CD4-positive, alpha-beta T cell (primary cell): ENCODE measurements around the gene RBCK1. TPM values are rescaled to one million over a fixed set of nuclear protein-coding genes. Genes with fewer than 3 reads are reported as not detected.

Experiments
- ATAC-seq: fragments of 200-7000 bp; cut with Tn5 transposase; one replicate; pipeline ENCODE4 v1.10.0; 2022; ENCODE audit warnings: mild to moderate bottlenecking; ENCODE audit not compliant: poor library complexity
- CTCF ChIA-PET: fragments of 350-600 bp; sonication (Branson Sonifier 250); formaldehyde crosslinking; loops from one replicate; lab custom pipeline; 2021; ENCODE audit warnings: antibody characterized with exemption, inconsistent platforms; lab: Charles Lee
- POLR2A ChIA-PET: fragments of 350-600 bp; sonication (Branson Sonifier 250); formaldehyde crosslinking; loops from one replicate; lab custom pipeline; 2021; ENCODE audit warnings: antibody characterized with exemption, inconsistent platforms; lab: Charles Lee
- DNase-seq, 14 experiments: peaks; one replicate each; pipeline ENCODE4 v3.0.0-alpha.2; 2013 to 2020; ENCODE audit warnings: mixed read lengths in 2 of 14
- H3K27ac ChIP-seq, 2 donors: one replicate each; pipeline versions ENCODE4 v1.5.1 to v1.7.0; 2013; ENCODE audit warnings: low read length in 2 of 2, low read depth in 1 of 2, mild to moderate bottlenecking in 1 of 2
- H3K27me3 ChIP-seq, 2 experiments: 1 replicate in 1 of 2; 2 replicates in 1 of 2; pipeline versions ENCODE4 v1.6.1 to v1.7.0; 2013; ENCODE audit warnings: low read length in 2 of 2, control low read depth in 1 of 2, mild to moderate bottlenecking in 1 of 2, moderate library complexity in 1 of 2; ENCODE audit not compliant: insufficient read depth in 2 of 2, control insufficient read depth in 1 of 2
- H3K36me3 ChIP-seq: one replicate; pipeline ENCODE4 v1.6.1; 2013; ENCODE audit warnings: low read length, control low read depth; ENCODE audit not compliant: insufficient read depth
- H3K4me1 ChIP-seq: one replicate; pipeline ENCODE4 v1.6.1; 2013; ENCODE audit warnings: low read length, control low read depth; ENCODE audit not compliant: insufficient read depth
- H3K4me3 ChIP-seq: one replicate; pipeline ENCODE4 v1.5.1; 2013; ENCODE audit warnings: mild to moderate bottlenecking, low read length, moderate library complexity
- H3K9me3 ChIP-seq, 2 experiments: 1 replicate in 1 of 2; 2 replicates in 1 of 2; pipeline versions ENCODE4 v1.6.1 to v1.7.0; 2013; ENCODE audit warnings: low read length in 2 of 2, mild to moderate bottlenecking in 2 of 2, control low read depth in 1 of 2, moderate library complexity in 1 of 2; ENCODE audit not compliant: control insufficient read depth in 1 of 2, insufficient read depth in 1 of 2
- H3K27ac Mint-ChIP-seq: one replicate; pipeline ENCODE4 v1.8.0; 2020; ENCODE audit warnings: mixed read lengths
- H3K27me3 Mint-ChIP-seq: one replicate; pipeline ENCODE4 v1.8.0; 2021; ENCODE audit warnings: mixed read lengths
- H3K36me3 Mint-ChIP-seq: one replicate; pipeline ENCODE4 v1.8.0; 2021; ENCODE audit warnings: low read depth, mixed read lengths
- H3K4me1 Mint-ChIP-seq: one replicate; pipeline ENCODE4 v1.8.0; 2021; ENCODE audit warnings: low read depth, mixed read lengths
- H3K4me3 Mint-ChIP-seq: one replicate; pipeline ENCODE4 v1.8.0; 2020; ENCODE audit warnings: mild to moderate bottlenecking, mixed read lengths
- H3K9me3 Mint-ChIP-seq: one replicate; pipeline ENCODE4 v1.8.0; 2020; ENCODE audit warnings: mixed read lengths
- CTCF ChIP-seq: fragments of 200-600 bp; IDR thresholded peaks from one replicate; pipeline ENCODE4 v1.8.0; 2022; ENCODE audit warnings: antibody characterized with exemption, mild to moderate bottlenecking
- intact Hi-C, 2 experiments: fragments of 100-400 bp; cut with DNase I in 1 of 2; cut with micrococcal nuclease in 1 of 2; formaldehyde crosslinking; loops; one replicate each; pipeline versions ENCODE4 v1.15.1 to v1.9.0; 2023 to 2025; cut with DNase I, micrococcal nuclease
- total RNA-seq, 174 experiments: library from RNA in 2 of 174; stranded (reverse) in 2 of 174; gene quantifications; one replicate each; pipeline ENCODE4 v1.2.3 and lab custom pipeline; 2021 to 2026

RBCK1 gene
- total RNA-seq, 2 experiments from 2014 or later = 53.3 to 57.3 TPM

GRCh38 chr20:418858-419365, 10.8 kb downstream of the RBCK1 start:
- peaks cover 28% of the 10 kb centered on the region for H3K4me1 Mint-ChIP-seq
- POLR2A ChIA-PET = no interaction called here
- no peak overlapping the region for H3K4me3 Mint-ChIP-seq
- Histone ChIP-seq H3K36me3 (peaks cover 69% of the 10 kb centered on the region), H3K27ac (no peak overlapping the region), H3K4me1 (peaks cover 3% of the 10 kb centered on the region), H3K4me3 (no peak overlapping the region), H3K9me3 (no peaks in the 10 kb centered on the region), H3K27me3 (no peaks in the 10 kb centered on the region)
- intact Hi-C loops = no loop called here
- CTCF ChIA-PET = interaction anchor here (1.0 kb wide), 1 partner anchor 12 kb away, joined by 3 read pairs; no protein-coding TSS in a partner anchor
- no peak for TF ChIP-seq CTCF
- ATAC-seq (no peak), DNase-seq (no peak)
- H3K27ac Mint-ChIP-seq = no peak overlapping the region
- peaks cover 70% of the 10 kb centered on the region for H3K36me3 Mint-ChIP-seq
- no peaks in the 10 kb centered on the region for H3K27me3 Mint-ChIP-seq
- H3K9me3 Mint-ChIP-seq = no peaks in the 10 kb centered on the region

GRCh38 chr20:419556-420165, 11.6 kb downstream of the RBCK1 start:
- ChIA-PET CTCF (interaction anchor here (1.0 kb wide), 1 partner anchor 12 kb away, joined by 3 read pairs; no protein-coding TSS in a partner anchor), POLR2A (no interaction called here)
- TF ChIP-seq CTCF = no peak
- no peaks in the 10 kb centered on the region for H3K27me3 ChIP-seq
- H3K9me3 ChIP-seq = no peaks in the 10 kb centered on the region
- DNase-seq = no peak
- H3K4me3 ChIP-seq = no peak overlapping the region
- no peak for ATAC-seq
- Mint-ChIP-seq H3K4me1 (peaks cover 23% of the 10 kb centered on the region), H3K27ac (no peak overlapping the region), H3K9me3 (no peaks in the 10 kb centered on the region), H3K4me3 (no peak overlapping the region), H3K27me3 (no peaks in the 10 kb centered on the region), H3K36me3 (peaks cover 76% of the 10 kb centered on the region)
- peaks cover 74% of the 10 kb centered on the region for H3K36me3 ChIP-seq
- intact Hi-C loops = no loop called here
- H3K4me1 ChIP-seq = no peaks in the 10 kb centered on the region
- H3K27ac ChIP-seq = no peak overlapping the region

GRCh38 chr20:420166-420620, 12.1 kb downstream of the RBCK1 start:
- Histone ChIP-seq H3K27ac (no peak overlapping the region), H3K4me1 (no peaks in the 10 kb centered on the region), H3K9me3 (no peaks in the 10 kb centered on the region), H3K36me3 (peaks cover 74% of the 10 kb centered on the region), H3K27me3 (no peaks in the 10 kb centered on the region), H3K4me3 (no peak overlapping the region)
- H3K9me3 Mint-ChIP-seq = no peaks in the 10 kb centered on the region
- intact Hi-C loops = no loop called here
- peaks cover 22% of the 10 kb centered on the region for H3K4me1 Mint-ChIP-seq
- H3K27me3 Mint-ChIP-seq = no peaks in the 10 kb centered on the region
- ChIA-PET POLR2A (no interaction called here), CTCF (no interaction called here)
- peaks cover 81% of the 10 kb centered on the region for H3K36me3 Mint-ChIP-seq
- H3K27ac Mint-ChIP-seq = no peak overlapping the region
- DNase-seq = no peak
- no peak for TF ChIP-seq CTCF
- no peak overlapping the region for H3K4me3 Mint-ChIP-seq
- no peak for ATAC-seq
